NCI-H1930 (cell line): ENCODE results near the gene LRRC7.

Source experiments
- DNase-seq, 2 experiments: peaks; one replicate each; lab custom pipeline; 2025; lab: John Stamatoyannopoulos, UW

LRRC7 gene

DNA sequence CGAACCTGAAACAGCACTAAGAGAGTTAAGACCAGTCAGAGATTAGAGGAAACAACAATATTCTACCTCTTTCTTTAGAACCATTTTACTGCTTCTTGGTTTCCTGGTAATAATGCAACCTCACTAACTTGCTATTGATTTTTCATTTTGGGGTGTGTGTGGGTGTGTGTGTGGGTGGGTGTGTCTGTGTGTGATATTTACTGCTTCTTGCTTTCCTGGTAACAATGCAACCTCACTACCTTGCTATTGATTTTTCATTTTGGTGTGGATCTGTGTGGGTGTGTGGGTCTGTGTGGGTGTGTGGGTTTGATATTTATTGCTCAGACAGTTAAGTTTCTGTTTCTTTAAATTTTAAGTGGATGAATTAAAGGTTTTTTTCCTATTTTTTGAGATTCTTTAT, 208.8 kb downstream of the LRRC7 start:
- DNase-seq = no peak

DNA sequence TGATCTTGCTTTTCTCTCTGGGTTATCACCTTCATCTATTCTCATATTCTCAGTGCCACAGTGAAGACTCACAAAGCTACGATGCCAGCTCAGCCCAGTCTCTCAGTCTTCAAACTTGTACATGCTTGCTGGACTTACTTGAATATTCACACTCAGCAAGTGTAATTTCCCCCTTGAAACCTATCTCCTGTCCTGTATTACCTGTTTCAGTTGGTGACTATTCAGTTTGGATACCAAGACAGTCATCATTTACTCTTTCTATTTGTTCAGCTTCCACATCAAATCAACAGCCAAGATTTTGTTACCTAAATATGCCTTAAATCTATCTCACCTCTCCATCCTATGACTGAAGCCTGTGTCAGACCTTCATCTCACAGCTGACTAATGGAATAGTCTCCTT, 209.7 kb downstream of the LRRC7 start:
- DNase-seq = no peak

GRCh38 chr1:69777971-69778370, 210.2 kb downstream of the LRRC7 start:
- DNase-seq = no peak

GRCh38 chr1:69787151-69787550, 219.4 kb downstream of the LRRC7 start:
- DNase-seq = no peak

- DNase-seq = no peak
These were observed 223.6 kb downstream of the LRRC7 start for GRCh38 chr1:69791311-69791710.

DNA sequence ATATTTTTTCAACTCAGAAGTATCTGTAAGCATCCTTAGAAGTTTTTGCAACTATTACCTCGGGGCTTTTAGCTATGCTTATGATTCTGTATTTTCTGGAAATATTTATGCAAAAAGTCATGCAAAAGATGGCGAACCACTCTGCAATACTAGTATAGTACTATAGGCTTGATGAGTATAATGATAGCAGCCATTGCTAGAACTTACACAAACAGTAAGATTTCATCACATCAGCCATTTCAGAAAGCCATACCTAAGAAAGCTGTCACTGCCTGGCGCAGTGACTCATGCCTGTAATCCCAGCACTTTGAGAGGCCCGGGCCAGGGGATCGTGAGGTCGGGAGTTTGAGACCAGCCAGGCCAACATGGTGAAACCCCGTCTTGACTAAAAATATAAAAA, 227.1 kb downstream of the LRRC7 start:
- no peak for DNase-seq

DNA sequence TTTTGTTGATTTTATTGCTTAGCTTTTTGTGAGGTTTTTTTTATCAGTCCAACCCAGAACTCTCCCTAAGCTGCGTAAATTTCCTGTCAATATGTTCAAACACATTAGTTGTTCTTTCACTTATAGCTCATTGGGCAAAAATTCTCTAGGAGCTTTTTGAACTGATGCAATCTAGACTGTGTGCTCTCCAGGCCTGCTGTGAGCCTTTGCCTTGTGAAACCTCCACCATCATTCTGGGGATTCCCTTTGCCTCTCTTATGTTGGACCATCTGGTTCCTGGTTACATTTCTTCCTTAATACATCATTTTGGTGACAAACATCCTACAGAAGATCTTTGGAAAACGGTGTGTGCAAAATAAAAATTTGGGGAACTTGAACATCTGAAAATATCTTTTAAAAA, 247.2 kb downstream of the LRRC7 start:
- DNase-seq = no peak

GRCh38 chr1:69824932-69825331, 257.2 kb downstream of the LRRC7 start:
- no peak for DNase-seq

GRCh38 chr1:69827732-69828131, 260.0 kb downstream of the LRRC7 start:
- no peak for DNase-seq

- DNase-seq = no peak
These were observed 265.8 kb downstream of the LRRC7 start for GRCh38 chr1:69833536-69833935.

- DNase-seq = no peak
These were observed 266.6 kb downstream of the LRRC7 start for GRCh38 chr1:69834336-69834735.

DNA sequence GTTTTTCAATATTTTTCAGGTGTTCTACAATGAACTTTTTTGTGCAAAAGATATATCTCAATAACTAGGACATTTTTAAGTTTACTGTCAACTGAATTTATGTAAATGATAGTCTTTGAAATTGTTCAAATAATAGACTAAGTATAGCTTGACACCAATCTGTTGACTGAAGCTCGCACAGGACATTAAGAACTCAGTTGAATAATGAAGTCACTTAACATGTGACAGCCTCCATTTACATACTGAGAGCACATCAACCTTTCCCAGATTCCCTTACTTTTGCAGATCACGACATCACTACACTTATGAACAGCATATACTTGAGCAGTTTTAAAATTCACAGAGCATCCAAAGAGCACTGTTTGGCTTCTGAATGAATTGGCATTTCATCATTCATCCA, 268.2 kb downstream of the LRRC7 start:
- DNase-seq = no peak

- no peak for DNase-seq
These were observed 269.4 kb downstream of the LRRC7 start for GRCh38 chr1:69836971-69837636.

DNA sequence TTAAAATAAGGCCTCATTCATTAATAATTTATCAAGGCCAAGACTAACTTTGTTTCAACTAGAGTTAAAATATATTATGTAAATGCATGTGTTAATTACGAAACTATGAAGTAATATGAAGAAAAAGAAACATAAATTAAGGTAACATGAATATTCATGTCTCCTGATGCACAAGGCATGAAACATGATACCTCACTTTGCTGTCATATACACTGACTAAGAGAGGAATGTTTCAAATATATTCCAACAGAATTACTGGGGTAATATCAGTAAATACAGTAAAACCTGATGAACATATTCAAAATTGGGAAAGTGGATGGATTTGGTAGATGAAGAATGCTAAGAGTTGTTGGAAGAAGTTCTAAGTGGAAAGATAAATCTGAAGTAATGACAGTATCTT, 274.6 kb downstream of the LRRC7 start:
- no peak for DNase-seq

DNA sequence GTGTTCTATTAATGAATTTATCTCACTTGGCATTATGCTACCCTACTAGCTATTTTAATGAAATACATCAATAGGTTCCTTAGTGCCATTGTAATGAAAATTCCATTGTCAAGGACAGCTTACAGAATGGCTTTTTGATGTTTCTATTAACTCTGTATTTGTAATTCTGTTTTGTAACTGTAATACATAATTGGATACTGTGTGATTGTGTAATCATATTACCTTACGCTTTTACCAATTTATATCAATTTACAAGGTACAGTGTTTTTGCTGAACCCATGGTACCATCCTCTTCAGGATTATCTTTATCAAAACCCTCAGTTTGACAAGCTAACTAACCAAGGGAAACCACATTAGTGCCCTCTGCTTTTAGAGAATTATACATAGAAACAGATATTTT, 277.9 kb downstream of the LRRC7 start:
- DNase-seq = no peak

DNA sequence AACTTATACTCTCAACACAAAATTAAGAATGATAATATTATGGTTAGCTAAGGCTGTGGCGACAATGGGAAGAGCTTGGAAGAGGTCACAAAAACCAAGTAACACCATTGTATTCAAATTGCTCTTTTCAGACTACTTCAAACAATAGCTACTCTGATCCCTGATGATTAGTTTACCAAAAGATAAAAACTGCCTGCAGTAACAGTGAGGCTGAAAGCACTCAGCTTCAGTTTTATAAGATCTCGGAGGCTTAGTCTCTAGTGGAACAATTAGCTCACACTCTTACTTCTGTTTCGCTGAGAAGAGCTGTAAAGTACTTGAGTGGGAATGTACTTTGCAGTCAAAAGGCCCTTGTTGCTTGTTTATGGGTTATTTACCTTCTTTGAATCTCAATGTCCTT, 278.5 kb downstream of the LRRC7 start:
- DNase-seq = no peak

GRCh38 chr1:69847670-69848069, 279.9 kb downstream of the LRRC7 start:
- no peak for DNase-seq

DNA sequence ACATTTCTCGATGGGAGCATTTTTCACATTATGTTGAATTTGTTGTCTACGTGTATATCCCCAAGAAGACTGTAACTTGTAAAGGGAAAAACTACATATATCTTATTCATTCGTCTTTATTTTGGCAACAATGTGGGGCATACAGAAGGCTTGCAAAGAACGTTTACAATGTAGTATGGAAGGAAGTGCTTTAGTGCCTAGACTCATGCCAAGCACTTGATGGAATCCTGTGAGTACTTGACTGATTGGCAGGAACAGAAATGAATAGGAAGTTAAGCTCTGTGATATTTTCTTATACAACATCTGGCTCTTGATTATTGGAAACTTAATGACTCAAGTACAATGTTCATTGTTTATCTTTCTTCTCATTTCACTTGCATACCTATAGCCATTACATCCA, 284.4 kb downstream of the LRRC7 start:
- DNase-seq = no peak

GRCh38 chr1:69852706-69853105, 285.0 kb downstream of the LRRC7 start:
- DNase-seq = no peak

GRCh38 chr1:69858534-69858933, 290.8 kb downstream of the LRRC7 start:
- no peak for DNase-seq

DNA sequence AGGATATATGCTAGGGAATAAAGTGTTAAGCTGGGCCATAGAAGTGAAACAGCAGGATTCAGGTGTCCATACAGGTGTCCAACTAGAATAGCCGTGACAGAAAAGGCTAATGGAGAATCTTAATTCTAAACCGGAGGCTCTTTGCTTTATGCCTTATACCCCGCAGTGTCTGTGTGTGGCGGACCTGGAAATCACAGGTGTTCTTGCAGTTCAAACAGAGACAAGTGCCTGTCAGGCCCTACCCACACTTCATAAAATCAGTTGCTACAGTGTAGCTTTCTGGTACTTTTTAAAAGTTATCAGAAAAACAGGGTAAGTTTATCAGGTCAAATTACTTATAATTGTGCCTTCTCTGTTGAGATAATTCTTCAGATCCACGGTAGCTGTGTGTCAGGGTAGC, 293.9 kb downstream of the LRRC7 start:
- DNase-seq = no peak

GRCh38 chr1:69862906-69863305, 295.2 kb downstream of the LRRC7 start:
- no peak for DNase-seq

GRCh38 chr1:69863704-69864103, 296.0 kb downstream of the LRRC7 start:
- no peak for DNase-seq

DNA sequence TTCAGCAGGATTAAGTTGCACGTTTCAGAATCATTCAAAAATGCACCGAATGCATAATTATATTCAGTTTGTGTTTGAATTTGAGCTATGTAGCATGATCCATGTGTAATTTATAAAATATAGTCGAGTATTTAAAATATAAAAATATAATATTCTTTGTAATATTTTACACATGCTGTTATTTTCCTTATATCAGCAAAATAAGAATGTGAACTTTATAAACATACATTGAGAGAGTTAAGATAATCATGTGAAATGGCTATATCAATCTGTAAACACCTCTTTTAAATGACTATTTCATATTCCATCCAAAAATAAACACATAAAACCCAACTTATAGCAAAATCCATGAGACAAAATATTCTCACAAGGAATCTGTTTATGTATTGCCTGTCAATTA, 303.7 kb downstream of the LRRC7 start:
- DNase-seq = no peak

- DNase-seq = no peak
These were observed 310.6 kb downstream of the LRRC7 start for GRCh38 chr1:69878338-69878737.
